IMR-90 (cell line): Measurements from ENCODE around the gene CLIC5. TPM values are rescaled to one million over a fixed set of nuclear protein-coding genes. Genes with fewer than 3 reads are reported as not detected.

Experiments
- ATAC-seq: fragments of 200-7000 bp; cut with Tn5 transposase; 2 replicates; pipeline ENCODE4 v1.9.1; 2020; ENCODE audit warnings: low read depth, mild to moderate bottlenecking, moderate library complexity
- Bru-seq: library from RNA; stranded (reverse); fragments of 400-500 nt; gene quantifications from one replicate; lab custom pipeline; 2021; lab: Mats Ljungman, UMichigan
- BruChase-seq, 2 experiments: library from RNA; stranded (reverse); fragments of 400-500 nt; gene quantifications; one replicate each; lab custom pipeline; 2021; lab: Mats Ljungman, UMichigan
- BruUV-seq: library from RNA; stranded (reverse); fragments of 400-500 nt; replicated peaks from 2 replicates; lab custom pipeline; 2021; lab: Mats Ljungman, UMichigan
- CTCF ChIA-PET: fragments of 300-600 bp; formaldehyde crosslinking; extraction: SDS; loops from one replicate; lab custom pipeline; 2021; ENCODE audit warnings: antibody characterized with exemption; lab: Yijun Ruan, JAX
- POLR2A ChIA-PET: fragments of 300-600 bp; sonication (Branson Sonifier 250); formaldehyde crosslinking; loops from one replicate; lab custom pipeline; 2022; ENCODE audit warnings: antibody characterized with exemption; ENCODE audit not compliant: unreplicated experiment; lab: Charles Lee
- DNase-seq: peaks from one replicate; pipeline ENCODE4 v3.0.0; 2013
- H2AFZ ChIP-seq: replicated peaks from 2 replicates; pipeline ENCODE3; 2013; ENCODE audit warnings: low read length, mild to moderate bottlenecking; ENCODE audit not compliant: poor library complexity
- H2AK5ac ChIP-seq: 2 replicates; pipeline ENCODE4 v1.6.1; 2013; ENCODE audit warnings: low read depth, low read length, inconsistent platforms
- H2AK9ac ChIP-seq: replicated peaks from 2 replicates; pipeline ENCODE3; 2013; ENCODE audit warnings: mild to moderate bottlenecking, low read depth, low read length, moderate library complexity; ENCODE audit not compliant: poor library complexity
- H2BK120ac ChIP-seq: 2 replicates; pipeline ENCODE4 v1.6.1; 2013; ENCODE audit warnings: low read depth, low read length, inconsistent platforms
- H2BK15ac ChIP-seq: 3 replicates; pipeline ENCODE4 v1.6.1; 2013; ENCODE audit warnings: low read depth, low read length, inconsistent platforms
- H2BK20ac ChIP-seq: 2 replicates; pipeline ENCODE4 v1.6.1; 2013; ENCODE audit warnings: low read depth, mild to moderate bottlenecking, inconsistent platforms, low read length, moderate library complexity
- H2BK5ac ChIP-seq: 2 replicates; pipeline ENCODE4 v1.6.1; 2013; ENCODE audit warnings: mild to moderate bottlenecking, low read depth, low read length, inconsistent platforms; ENCODE audit not compliant: poor library complexity, severe bottlenecking
- H3K14ac ChIP-seq: replicated peaks from 2 replicates; pipeline ENCODE4 v1.6.1; 2013; ENCODE audit warnings: low read depth, low read length, inconsistent platforms
- H3K18ac ChIP-seq: 2 replicates; pipeline ENCODE4 v1.6.1; 2013; ENCODE audit warnings: low read depth, low read length, control low read depth
- H3K23ac ChIP-seq: 2 replicates; pipeline ENCODE4 v1.6.1; 2013; ENCODE audit warnings: low read depth, low read length, inconsistent platforms
- H3K27ac ChIP-seq: 2 replicates; pipeline ENCODE4 v1.5.1; 2013; ENCODE audit warnings: mild to moderate bottlenecking, control low read depth, low read length; ENCODE audit not compliant: insufficient read depth
- H3K27me3 ChIP-seq: 2 replicates; pipeline ENCODE4 v1.6.1; 2013; ENCODE audit warnings: low read length; ENCODE audit not compliant: control insufficient read depth, insufficient read depth
- H3K36me3 ChIP-seq: 2 replicates; pipeline ENCODE4 v1.6.1; 2013; ENCODE audit warnings: low read length, mixed read lengths; ENCODE audit not compliant: control insufficient read depth, insufficient read depth
- H3K4ac ChIP-seq: 2 replicates; pipeline ENCODE4 v1.6.1; 2013; ENCODE audit warnings: low read depth, low read length, inconsistent platforms
- H3K4me1 ChIP-seq: 2 replicates; pipeline ENCODE4 v1.6.1; 2013; ENCODE audit warnings: low read length, mixed read lengths; ENCODE audit not compliant: control insufficient read depth, insufficient read depth
- H3K4me2 ChIP-seq: 2 replicates; pipeline ENCODE4 v1.6.1; 2013; ENCODE audit warnings: low read depth, mild to moderate bottlenecking, control low read depth, low read length, moderate library complexity
- H3K4me3 ChIP-seq: 2 replicates; pipeline ENCODE4 v1.5.1; 2013; ENCODE audit warnings: low read depth, mild to moderate bottlenecking, control low read depth, low read length, moderate library complexity; ENCODE audit not compliant: insufficient read depth
- H3K56ac ChIP-seq: 2 replicates; pipeline ENCODE4 v1.6.1; 2013; ENCODE audit warnings: low read length, inconsistent platforms; ENCODE audit not compliant: insufficient read depth; ENCODE audit errors: extremely low read depth
- H3K79me1 ChIP-seq, 2 experiments: 2 replicates each; pipeline ENCODE4 v1.6.1; 2013; ENCODE audit warnings: low read length in 2 of 2, inconsistent platforms in 1 of 2, low read depth in 1 of 2
- H3K9ac ChIP-seq: 2 replicates; pipeline ENCODE4 v1.6.1; 2013; ENCODE audit warnings: low read depth, low read length, control low read depth
- H3K9me1 ChIP-seq: 2 replicates; pipeline ENCODE4 v1.6.1; 2013; ENCODE audit warnings: low read length, inconsistent platforms; ENCODE audit not compliant: insufficient read depth
- H3K9me3 ChIP-seq: 2 replicates; pipeline ENCODE4 v1.6.1; 2013; ENCODE audit warnings: low read length; ENCODE audit not compliant: control insufficient read depth, insufficient read depth
- H4K20me1 ChIP-seq: 2 replicates; pipeline ENCODE4 v1.6.1; 2013; ENCODE audit warnings: low read length, inconsistent platforms; ENCODE audit not compliant: insufficient read depth
- H4K5ac ChIP-seq: 2 replicates; pipeline ENCODE4 v1.6.1; 2013; ENCODE audit warnings: mild to moderate bottlenecking, low read depth, low read length, control low read depth
- H4K8ac ChIP-seq, 2 experiments: 2 replicates each; pipeline ENCODE4 v1.6.1; 2013; ENCODE audit warnings: low read depth in 2 of 2, low read length in 2 of 2, control low read depth in 1 of 2, inconsistent platforms in 1 of 2
- H4K91ac ChIP-seq: 2 replicates; pipeline ENCODE4 v1.6.1; 2013; ENCODE audit warnings: low read depth, low read length, inconsistent platforms; ENCODE audit not compliant: insufficient read depth
- MAZ ChIP-seq: IDR thresholded peaks from 2 replicates; pipeline ENCODE4 v1.6.1; 2012; ENCODE audit warnings: low read depth, mild to moderate bottlenecking, low read length, improper control_type of control experiment, moderate library complexity, borderline replicate concordance
- MXI1 ChIP-seq: IDR thresholded peaks from 2 replicates; pipeline ENCODE4 v1.6.1; 2012; ENCODE audit warnings: low read depth, mild to moderate bottlenecking, low read length, moderate library complexity, borderline replicate concordance
- RCOR1 ChIP-seq: IDR thresholded peaks from 2 replicates; pipeline ENCODE4 v1.6.1; 2012; ENCODE audit warnings: mild to moderate bottlenecking, low read length, improper control_type of control experiment; ENCODE audit not compliant: insufficient replicate concordance
- WGBS, 2 experiments: methylation state at CpG; one replicate each; pipeline versions ENCODE4 v1.1.5 to v1.1.7; 2013; ENCODE audit warnings: missing lambda C conversion rate in 2 of 2; ENCODE audit not compliant: insufficient read length in 1 of 2; ENCODE audit errors: extremely low coverage in 2 of 2; 5-methylcytosine and 5-hydroxymethylcytosine counted together
- dilution Hi-C: fragments of 300-500 bp; cut with HindIII; formaldehyde crosslinking; loops from one replicate; pipeline ENCODE4 v1.14.3; 2018; ENCODE audit warnings: low sequenced_read_pairs; ENCODE audit not compliant: unreplicated experiment
- in situ Hi-C: fragments of 300-500 bp; cut with MboI; formaldehyde crosslinking; loops from 3 replicates; pipeline ENCODE4 v1.14.3; 2019; ENCODE audit warnings: low sequenced_read_pairs, inconsistent platforms, mixed read lengths
- intact Hi-C: fragments of 100-400 bp; cut with micrococcal nuclease; formaldehyde crosslinking; loops from 2 replicates; pipeline ENCODE4 v1.10.0; 2022
- long read RNA-seq: library from polyadenylated mRNA; unstranded; transcript quantifications from one replicate; pipeline ENCODE4 v2.0.0, GENCODE V29; 2021; ENCODE audit not compliant: unreplicated experiment
- polyA plus RNA-seq, 3 experiments: library from polyadenylated mRNA; depleted of rRNA; stranded (reverse); fragments of >200 nt; gene quantifications; 2 replicates each; pipeline ENCODE4 v1.2.3, GENCODE V29; 2012; ENCODE audit warnings: low replicate concordance in 1 of 3
- total RNA-seq: library from RNA; depleted of rRNA; stranded (reverse); fragments of >200 nt; gene quantifications from 2 replicates; pipeline ENCODE4 v1.2.3, GENCODE V29; 2012; rRNA removed
- TF ChIP-seq, protein P1 (sequence below): fragments of 150-350 bp; IDR thresholded peaks from 2 replicates; pipeline ENCODE4 v1.6.1; 2017; ENCODE audit warnings: mild to moderate bottlenecking, antibody characterized with exemption, low read length, low read depth

The CLIC5 gene
- total RNA-seq (not detected in 2 replicates), polyA plus RNA-seq (2012; rRNA removed) (not detected in 2 replicates), Bru-seq, nascent RNA (percentile 0 among the genes with signal in this experiment), BruChase-seq, experiment 1, labeled RNA remaining after a 6-hour chase (percentile 0 among the genes with signal in this experiment), BruChase-seq, experiment 2, labeled RNA remaining after a 2-hour chase (not detected)
- polyA plus RNA-seq (2012; cell fraction: cytosol; rRNA removed): not detected in 2 replicates
- not detected in 2 replicates for polyA plus RNA-seq (2012; cell fraction: nucleus; rRNA removed; ENCODE audit: low replicate concordance)
- long read RNA-seq: 0 reads

DNA sequence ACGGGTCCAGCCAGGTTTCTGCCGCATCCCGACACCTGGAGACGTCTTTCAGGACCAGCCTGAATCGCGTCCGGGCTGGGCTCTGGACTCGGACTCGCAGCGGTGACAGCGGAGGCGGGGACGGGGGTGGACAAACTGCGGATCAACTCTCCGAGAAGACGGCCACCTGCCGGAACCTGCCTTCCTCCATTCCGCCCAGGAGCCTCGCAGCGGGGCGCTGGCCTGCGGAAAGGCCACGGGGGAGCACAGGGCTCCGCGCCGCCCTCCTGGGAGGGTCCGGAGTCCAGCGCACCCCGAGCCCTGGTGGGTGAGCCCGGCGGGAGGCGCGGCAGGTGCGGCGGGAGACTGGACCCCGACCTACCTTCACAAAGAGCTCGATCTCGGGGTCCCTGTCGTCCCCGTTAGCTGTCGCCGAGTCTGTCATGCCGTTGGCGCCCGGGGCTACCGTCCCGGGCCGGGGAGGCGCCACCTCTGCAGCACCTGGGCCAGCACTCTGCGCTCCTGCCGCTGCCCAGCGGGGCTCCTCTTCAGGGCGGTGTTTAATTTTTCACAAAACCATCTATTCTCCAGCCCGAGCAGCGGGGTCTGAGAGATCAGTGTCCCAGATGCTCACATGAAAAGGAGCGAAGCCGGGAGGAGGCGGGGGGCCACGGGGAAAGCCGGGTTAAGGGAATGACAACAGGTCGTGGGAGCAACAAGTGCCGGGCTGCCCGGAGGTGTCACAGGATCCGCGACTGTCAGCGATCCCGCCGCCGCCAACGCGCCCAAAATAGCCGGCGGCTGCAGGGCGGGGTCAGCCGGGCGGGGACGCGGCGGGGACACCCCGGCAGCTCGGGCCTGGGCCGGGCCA is at the start of gene CLIC5:
Gene CLIC5, minus strand, starts transcription at position 742 of the 850 bp plus-strand sequence. Its CDS starts 318 bp downstream, at position 424.
- Histone ChIP-seq H3K4ac (no peak within 1 kb of the TSS), H3K18ac (no peak within 1 kb of the TSS), H4K5ac (no peak within 1 kb of the TSS), H2AK9ac (no peak within 1 kb of the TSS), H4K8ac (no peak within 1 kb of the TSS), H3K4me1 (peaks cover 5% of the 10 kb centered on the region; the same call in 1 of the 2 replicates), H3K27me3 (peaks cover 34% of the 10 kb centered on the region), H4K91ac (no peak within 1 kb of the TSS), H3K36me3 (no peaks in the 10 kb centered on the region), H3K4me3 (no peak within 1 kb of the TSS), H2AK5ac (no peak within 1 kb of the TSS), H2BK20ac (no peak within 1 kb of the TSS), H3K9me3 (no peaks in the 10 kb centered on the region), H2BK120ac (no peak within 1 kb of the TSS), H2BK15ac (no peak within 1 kb of the TSS), H2AFZ (no peak within 1 kb of the TSS), H2BK5ac (no peak within 1 kb of the TSS), H4K20me1 (no peaks in the 10 kb centered on the region), H3K9ac (no peak within 1 kb of the TSS), H3K56ac (no peak within 1 kb of the TSS), H3K27ac (no peak within 1 kb of the TSS), H3K4me2 (peak within 1 kb of the TSS; percentile 60; the same call in 1 of the 2 replicates), H3K14ac (no peak within 1 kb of the TSS), H3K23ac (no peak within 1 kb of the TSS), H3K79me1 (no peaks in the 10 kb centered on the region), H3K9me1 (no peaks in the 10 kb centered on the region)
- CTCF ChIA-PET: no interaction called here
- POLR2A ChIA-PET: no interaction called here
- BruUV-seq: no TSS peak
- TF ChIP-seq RCOR1 (no peak), MAZ (no peak), MXI1 (no peak)
- TF ChIP-seq, protein P1, sequence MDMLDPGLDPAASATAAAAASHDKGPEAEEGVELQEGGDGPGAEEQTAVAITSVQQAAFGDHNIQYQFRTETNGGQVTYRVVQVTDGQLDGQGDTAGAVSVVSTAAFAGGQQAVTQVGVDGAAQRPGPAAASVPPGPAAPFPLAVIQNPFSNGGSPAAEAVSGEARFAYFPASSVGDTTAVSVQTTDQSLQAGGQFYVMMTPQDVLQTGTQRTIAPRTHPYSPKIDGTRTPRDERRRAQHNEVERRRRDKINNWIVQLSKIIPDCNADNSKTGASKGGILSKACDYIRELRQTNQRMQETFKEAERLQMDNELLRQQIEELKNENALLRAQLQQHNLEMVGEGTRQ: no peak
- ATAC-seq: no peak
- intact Hi-C loops (no loop called here), dilution Hi-C loops (no loop called here), in situ Hi-C loops (no loop called here)
- WGBS, 2 experiments: 4% methylated on average over 26 of the region's 82 CpGs; no CpG with 5 or more reads in 1 of the 2 experiments
- DNase-seq: no peak
